Lung (tissue), 12 donors: Measurements from ENCODE around the gene SIK3. TPM values are rescaled to one million over a fixed set of nuclear protein-coding genes. Genes with fewer than 3 reads are reported as not detected.

Experiments
- ATAC-seq: fragments of 200-7000 bp; cut with Tn5 transposase; one replicate; pipeline ENCODE4 v1.9.1; 2020; ENCODE audit warnings: moderate number of reproducible peaks; ENCODE audit not compliant: insufficient read depth, low FRiP score
- DNase-seq, 3 donors: peaks; one replicate each; pipeline ENCODE4 v3.0.0-alpha.2; 2013 to 2017
- H3K27ac ChIP-seq, 2 donors: one replicate each; pipeline ENCODE4 v1.5.1; 2013; ENCODE audit warnings: mild to moderate bottlenecking in 2 of 2, moderate library complexity in 2 of 2, control low read depth in 1 of 2, inconsistent platforms in 1 of 2, low read depth in 1 of 2, low read length in 1 of 2
- H3K27me3 ChIP-seq, 3 donors: one replicate each; pipeline ENCODE4 v1.5.1; 2013; ENCODE audit warnings: low read length in 2 of 3; ENCODE audit not compliant: control insufficient read depth in 3 of 3, insufficient read depth in 3 of 3
- H3K36me3 ChIP-seq, 4 donors: one replicate each; pipeline ENCODE4 v1.5.1; 2013; ENCODE audit warnings: low read length in 4 of 4, mild to moderate bottlenecking in 1 of 4, moderate library complexity in 1 of 4; ENCODE audit not compliant: control insufficient read depth in 4 of 4, insufficient read depth in 4 of 4
- H3K4me1 ChIP-seq, 5 donors: one replicate each; pipeline ENCODE4 v1.5.1; 2013; ENCODE audit warnings: low read length in 5 of 5, mild to moderate bottlenecking in 2 of 5, moderate library complexity in 1 of 5; ENCODE audit not compliant: control insufficient read depth in 5 of 5, insufficient read depth in 5 of 5
- H3K4me3 ChIP-seq: one replicate; pipeline ENCODE4 v1.5.1; 2013; ENCODE audit warnings: mild to moderate bottlenecking, control low read depth, moderate library complexity
- H3K9ac ChIP-seq, 2 donors: one replicate each; pipeline ENCODE4 v1.5.1; 2013; ENCODE audit warnings: low read length in 2 of 2, control low read depth in 1 of 2; ENCODE audit not compliant: insufficient read depth in 1 of 2
- H3K9me3 ChIP-seq, 4 donors: one replicate each; pipeline ENCODE4 v1.5.1; 2013; ENCODE audit warnings: low read length in 3 of 4, mild to moderate bottlenecking in 1 of 4, moderate library complexity in 1 of 4; ENCODE audit not compliant: control insufficient read depth in 4 of 4, insufficient read depth in 3 of 4
- CTCF ChIP-seq: IDR thresholded peaks from 2 replicates; pipeline ENCODE4 v1.5.1; 2012; ENCODE audit warnings: mild to moderate bottlenecking; ENCODE audit errors: control extremely low read depth, extremely low read depth
- whole genome bisulfite sequencing, 2 donors: extraction: QIAGEN DNeasy Blood & Tissue Kit; methylation state at CpG; one replicate each; pipeline ENCODE4 v1.1.7; 2013; 5-methylcytosine and 5-hydroxymethylcytosine counted together
- polyA plus RNA-seq, 2 donors: library from polyadenylated mRNA; stranded (reverse); fragments of 200-250 nt; gene quantifications; one replicate each; pipeline ENCODE4 v1.2.1, GENCODE V29; 2013
- total RNA-seq, 2 donors: library from RNA; depleted of rRNA in 1 of 2; stranded (reverse); fragments of >200 nt in 1 of 2; gene quantifications; one replicate each; pipeline ENCODE4 v1.2.1, GENCODE V29; 2014 to 2021
- donor health status: control.
- donor health status: control.
- donor health status: Bipolar disorder and iron deficiency.
- donor health status: healthy.
- donor health status: DM: yes; HTN: yes; CAD: no.

The SIK3 gene
- total and polyA plus RNA-seq, 4 donors, result 9.0 to 43.4 (median 29.6) TPM

GRCh38 chr11:116882386-116882785 is 215.8 kb downstream of the SIK3 start:
- H3K36me3 ChIP-seq, result peaks cover 0 to 5% (median under 1%) of the 10 kb centered on the region in 4 donors
- no peak overlapping the region for H3K27ac ChIP-seq
- no peak overlapping the region for H3K9ac ChIP-seq
- ATAC-seq (no peak), DNase-seq (no peak)
- H3K4me3 ChIP-seq, result no peak overlapping the region
- peaks cover 0 to 6% (median 2%) of the 10 kb centered on the region in 5 donors for H3K4me1 ChIP-seq
- H3K27me3 ChIP-seq, result no peaks in the 10 kb centered on the region
- no peak for TF ChIP-seq CTCF
- H3K9me3 ChIP-seq, result no peaks in the 10 kb centered on the region

- 84 to 89% methylated on average over 6 of the region's 6 CpGs for WGBS, 2 donors
- DNase-seq, result no peak
- Histone ChIP-seq H3K4me3 (no peak overlapping the region), H3K27ac (no peak overlapping the region), H3K27me3 (no peaks in the 10 kb centered on the region), H3K4me1 (peaks cover 0 to 6% (median 2%) of the 10 kb centered on the region in 5 donors), H3K36me3 (peaks cover 0 to 5% (median under 1%) of the 10 kb centered on the region in 4 donors), H3K9ac (no peak overlapping the region), H3K9me3 (no peaks in the 10 kb centered on the region)
- no peak for TF ChIP-seq CTCF
- no peak for ATAC-seq
Observed at GRCh38 chr11:116881143-116881542, 217.1 kb downstream of the SIK3 start.

- Histone ChIP-seq H3K27me3 (no peaks in the 10 kb centered on the region), H3K9me3 (no peaks in the 10 kb centered on the region), H3K27ac (no peak overlapping the region), H3K4me1 (peaks cover 0 to 6% (median 2%) of the 10 kb centered on the region in 5 donors), H3K36me3 (peaks cover 4 to 8% (median 6%) of the 10 kb centered on the region in 4 donors), H3K9ac (no peak overlapping the region), H3K4me3 (no peak overlapping the region)
- TF ChIP-seq CTCF, result peak; percentile 75
- DNase-seq (peak; percentile 34 to 89 (median 86)), ATAC-seq (peak; percentile 58)
- WGBS, 2 donors, result 61 to 65% methylated on average over 5 of the region's 5 CpGs
Observed at GRCh38 chr11:116879800-116880625, 218.2 kb downstream of the SIK3 start.
